GM21717 (cell line): ENCODE measurements around the gene TP63.

Source experiments
- ATAC-seq: cut with Tn5 transposase; IDR thresholded peaks from one replicate; pipeline ENCODE4 v1.9.1; 2021; ENCODE audit warnings: mild to moderate bottlenecking, moderate library complexity; ENCODE audit not compliant: unreplicated experiment

The TP63 gene

DNA sequence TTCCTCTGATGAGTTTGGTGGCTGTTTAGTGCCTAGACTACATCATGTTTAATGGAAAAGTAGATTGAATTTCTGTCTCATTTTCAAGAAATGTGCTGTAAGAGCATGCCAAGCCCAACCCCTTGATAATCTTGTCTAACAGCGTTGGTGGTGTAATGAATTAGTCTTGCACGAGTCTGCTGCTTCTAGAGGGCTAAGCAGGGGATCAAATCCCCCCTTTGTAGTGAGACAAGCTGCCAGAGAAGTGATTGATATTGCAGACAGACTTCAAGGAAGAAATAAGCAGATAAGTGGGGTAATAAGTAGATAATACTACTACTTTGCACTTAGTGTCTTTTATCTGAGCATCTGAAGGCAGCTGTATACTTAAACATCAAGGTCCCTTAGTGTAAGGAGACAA is 141.4 kb downstream of the TP63 start:
- no peak for ATAC-seq

DNA sequence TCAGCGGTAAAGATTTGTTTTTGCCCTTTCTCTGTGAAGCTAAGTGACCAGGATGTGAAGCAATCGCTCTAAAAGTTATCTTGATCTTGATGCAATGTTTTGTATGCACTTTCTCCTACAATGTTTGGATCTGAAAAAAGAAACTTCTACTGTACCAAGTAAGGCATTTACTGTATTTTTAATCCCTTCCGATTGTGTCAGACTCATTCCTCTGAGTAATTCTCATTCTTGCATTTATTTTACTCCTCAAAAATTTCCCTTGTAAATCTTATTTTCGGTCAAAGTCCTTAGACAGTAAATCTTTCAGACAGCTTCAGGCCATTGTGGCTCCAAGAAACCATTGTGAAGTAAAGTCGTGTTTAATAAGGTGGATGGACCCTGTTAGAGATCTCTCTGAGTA is 141.9 kb downstream of the TP63 start:
- no peak for ATAC-seq

DNA sequence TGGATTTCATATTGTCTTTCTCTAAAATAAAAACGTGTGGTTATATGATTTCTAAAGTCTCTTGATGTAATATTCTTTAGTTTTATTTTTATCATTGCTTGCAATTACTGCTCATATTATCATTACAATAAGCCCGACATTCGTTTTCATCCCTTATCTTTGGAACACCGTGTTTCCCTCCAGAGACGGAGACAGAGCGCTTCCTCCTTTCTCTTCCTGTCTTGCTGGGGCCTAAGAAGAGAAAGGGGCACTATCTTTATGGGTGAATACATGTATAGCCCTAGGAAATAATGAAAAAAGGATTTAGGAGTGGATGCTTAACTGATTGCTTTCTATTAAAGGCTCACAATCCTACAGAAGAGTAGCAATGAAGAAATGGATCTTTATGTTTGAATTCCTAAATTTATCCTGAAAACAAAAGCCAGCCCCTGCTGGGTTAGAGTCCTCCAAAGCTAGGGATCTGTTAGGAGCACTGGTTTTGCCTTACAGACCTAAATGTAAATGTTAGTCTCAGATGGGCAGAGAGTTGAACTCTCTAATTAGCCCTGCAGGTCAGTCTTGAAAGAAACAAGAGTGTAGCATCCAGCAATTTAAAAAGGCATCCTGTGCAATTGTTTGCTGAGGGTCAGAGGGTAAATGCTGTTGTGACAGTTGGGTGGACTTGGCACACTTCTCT is 145.1 kb downstream of the TP63 start:
- ATAC-seq = no peak

DNA sequence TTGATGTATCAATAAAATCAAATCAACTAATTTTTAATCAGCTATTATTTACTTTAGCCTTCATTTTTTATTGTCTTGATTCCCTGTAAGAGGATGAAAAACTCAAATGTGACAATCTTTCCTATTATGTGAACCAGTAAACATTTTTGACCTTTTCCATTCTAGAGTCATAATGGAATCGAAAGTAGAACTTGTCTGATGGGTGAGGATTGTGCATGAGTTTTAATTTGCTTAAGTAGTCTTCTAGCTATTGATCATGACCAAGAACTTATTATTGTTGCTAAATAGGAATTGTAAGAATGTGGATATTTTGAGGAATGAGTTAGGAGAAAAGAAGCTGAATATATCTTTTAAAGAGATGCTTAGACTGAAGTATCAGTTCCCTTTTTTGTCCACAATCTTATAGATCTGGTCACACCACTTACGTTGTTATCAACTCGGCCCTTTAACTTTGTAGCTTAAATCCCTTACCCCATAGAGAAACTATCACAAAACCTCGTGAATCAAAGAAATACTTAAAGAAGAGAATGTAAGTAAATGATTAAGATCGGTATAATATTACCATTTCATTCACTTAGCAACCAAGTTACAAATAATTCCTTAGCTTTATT is 147.3 kb downstream of the TP63 start:
- peak; percentile 72 for ATAC-seq

DNA sequence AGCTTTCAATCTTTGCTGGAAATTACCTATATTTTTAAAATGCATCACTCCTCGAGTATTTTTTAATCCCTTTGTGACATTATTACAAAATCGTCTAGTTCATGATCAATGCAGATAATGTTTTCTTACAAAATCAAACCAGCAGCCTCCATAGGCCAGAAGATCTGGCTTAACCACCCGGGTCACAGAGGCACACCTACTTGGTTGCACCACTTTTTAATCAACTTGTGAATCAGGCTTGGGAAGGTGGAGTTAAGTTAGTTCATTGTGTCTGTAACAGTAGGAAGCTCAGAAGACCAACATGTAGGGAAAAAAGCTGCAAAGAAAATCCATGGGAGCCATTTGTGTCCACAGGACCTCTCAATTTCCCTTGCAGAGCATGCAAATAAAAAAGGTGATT is 148.0 kb downstream of the TP63 start:
- ATAC-seq = no peak

DNA sequence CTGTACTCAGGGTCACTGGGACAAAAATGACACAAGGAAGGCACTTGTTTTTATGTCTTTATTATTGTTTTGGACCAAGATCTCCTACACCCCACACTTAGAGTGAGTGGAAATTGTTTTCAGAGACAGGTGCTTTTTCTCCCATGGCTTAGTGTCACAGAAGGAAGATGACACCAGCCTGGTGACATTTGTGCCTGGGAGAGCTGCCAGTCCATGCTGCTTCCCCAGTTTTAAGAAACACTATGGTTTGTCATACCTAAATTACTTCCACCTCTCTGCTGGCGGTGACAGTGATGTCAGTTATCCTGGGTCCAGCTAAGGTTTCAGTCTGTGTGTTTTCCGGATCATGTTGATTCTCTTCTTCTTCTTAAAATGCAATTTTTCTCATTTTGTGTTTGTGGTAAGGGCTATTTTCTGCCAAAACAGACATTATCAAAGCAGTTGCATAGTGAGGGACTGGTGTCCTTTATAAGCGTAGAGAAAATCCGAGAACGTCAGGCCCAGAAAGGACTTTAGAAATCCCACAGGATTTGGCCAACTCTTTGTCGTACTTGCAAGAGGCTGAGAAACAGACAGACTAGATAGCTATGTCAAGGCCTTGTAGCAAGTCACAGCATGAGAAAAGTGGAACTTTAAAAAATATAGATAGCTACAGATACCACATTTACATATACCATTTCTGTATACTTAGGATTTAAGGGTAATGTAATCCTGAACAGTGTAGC is 149.5 kb downstream of the TP63 start:
- ATAC-seq = no peak

DNA sequence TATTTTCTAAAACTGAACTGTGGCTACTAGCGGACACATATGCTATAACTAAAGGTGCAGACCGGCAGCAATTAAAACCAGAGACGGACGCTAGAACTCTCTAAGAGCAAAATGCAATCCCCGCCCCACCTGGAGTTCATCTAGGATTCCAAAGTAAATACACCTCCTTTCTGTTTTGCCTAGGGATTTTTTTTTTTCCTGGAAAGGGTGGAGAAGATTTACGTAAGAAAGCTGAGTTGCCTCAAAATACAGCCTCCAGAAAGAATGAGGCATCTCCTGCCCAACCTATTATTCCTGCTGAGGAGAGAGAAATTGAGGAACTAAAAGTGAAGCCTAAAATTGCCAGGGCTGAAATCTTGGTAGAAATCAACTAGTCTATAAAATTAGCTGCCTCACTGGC is 150.2 kb downstream of the TP63 start:
- ATAC-seq = no peak

DNA sequence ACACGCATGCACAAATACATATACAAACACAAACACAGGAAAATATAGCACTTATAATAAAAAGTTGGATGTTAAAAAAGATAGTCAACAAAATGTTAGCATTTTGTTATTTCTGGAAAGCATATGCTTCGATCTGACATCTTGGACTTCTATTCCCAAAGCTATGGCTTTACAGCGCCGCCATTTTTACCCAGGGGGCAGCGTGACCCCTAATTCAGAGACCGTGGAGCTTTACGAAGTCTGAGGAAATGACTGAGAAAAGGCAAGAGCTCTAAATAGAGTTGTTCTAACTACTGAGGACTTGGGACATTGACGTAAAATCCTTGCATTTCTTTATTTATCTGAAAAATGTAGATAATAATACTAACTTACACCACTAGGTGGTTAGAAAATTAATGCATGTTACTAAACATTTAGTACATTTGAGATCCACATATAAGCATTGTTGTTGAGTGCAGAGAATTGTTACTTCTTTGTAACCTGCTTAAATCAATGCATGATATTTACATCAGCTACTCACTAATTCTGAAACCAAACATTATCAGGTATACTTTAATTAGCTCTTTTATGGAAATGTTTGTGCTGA is 155.4 kb downstream of the TP63 start:
- ATAC-seq = no peak

DNA sequence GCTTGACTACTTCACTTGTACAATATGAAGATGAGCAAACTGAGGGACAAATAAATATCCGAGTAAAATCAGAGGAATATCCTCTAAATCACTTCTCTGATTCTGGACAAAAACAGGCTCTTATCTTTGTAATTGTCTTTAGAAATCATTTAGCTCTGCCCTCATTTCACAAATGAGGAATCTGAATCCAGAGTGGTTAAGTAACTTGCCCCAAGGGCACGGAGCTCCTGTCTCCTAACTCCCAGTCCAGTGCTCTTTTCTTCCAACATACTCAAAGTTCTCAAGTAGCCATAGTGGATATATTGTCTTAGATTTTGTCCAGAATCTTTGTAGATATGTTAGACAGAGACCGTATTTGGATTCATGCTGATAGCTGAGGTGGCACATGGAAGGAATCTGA is 156.0 kb downstream of the TP63 start:
- no peak for ATAC-seq

DNA sequence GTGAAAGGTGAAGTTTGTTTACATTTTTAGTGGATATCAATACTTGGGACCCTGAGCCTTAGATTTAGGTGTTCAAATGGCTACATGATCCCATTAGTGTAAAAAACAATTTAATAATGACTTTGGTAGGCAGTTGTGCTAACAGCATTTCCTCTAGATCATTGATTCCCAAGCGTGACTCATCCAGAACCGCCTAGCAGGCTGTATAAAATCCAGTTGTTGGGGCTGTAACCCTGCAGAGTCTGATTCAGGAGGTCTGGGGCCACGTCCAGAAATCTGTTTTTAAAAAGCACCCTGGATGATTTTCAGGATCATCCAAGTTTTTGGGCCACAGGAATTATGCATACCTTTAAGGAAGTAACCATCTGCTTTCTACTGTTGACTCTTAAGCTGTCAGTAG is 156.4 kb downstream of the TP63 start:
- no peak for ATAC-seq

DNA sequence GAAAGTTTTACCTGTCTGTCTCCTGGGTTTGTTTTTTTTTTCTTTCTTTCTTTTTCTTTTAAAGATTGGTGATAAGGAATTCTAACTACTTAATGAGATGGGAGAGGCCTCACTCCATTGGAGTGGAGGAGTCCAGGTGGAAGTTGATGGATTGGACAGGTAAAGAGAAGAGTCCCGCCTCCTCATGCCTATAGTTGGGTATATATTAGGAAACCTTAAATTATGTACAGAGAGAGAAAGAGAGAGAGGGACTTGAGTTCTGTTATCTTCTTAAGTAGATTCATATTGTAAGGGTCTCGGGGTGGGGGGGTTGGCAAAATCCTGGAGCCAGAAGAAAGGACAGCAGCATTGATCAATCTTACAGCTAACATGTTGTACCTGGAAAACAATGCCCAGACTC is 158.2 kb downstream of the TP63 start:
- ATAC-seq = no peak

DNA sequence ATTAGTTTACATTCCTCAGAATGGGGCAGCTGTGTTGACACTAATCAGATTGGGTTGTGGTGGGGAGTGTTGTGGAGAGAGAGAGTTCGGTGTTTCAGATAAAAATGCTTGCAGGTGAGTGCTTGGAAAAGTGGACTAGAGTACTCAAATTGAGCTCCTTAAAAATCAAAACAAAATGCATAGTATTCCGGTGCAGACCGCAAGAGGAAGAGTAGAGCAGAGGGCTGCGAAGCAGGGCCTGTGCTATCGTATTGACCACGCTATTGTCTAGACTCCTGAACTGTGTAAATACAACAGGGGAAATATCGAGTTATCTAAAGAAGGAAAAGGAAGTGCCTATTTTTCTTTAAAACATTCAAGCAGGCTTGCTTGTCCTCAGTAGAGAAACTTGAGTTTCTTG is 159.5 kb downstream of the TP63 start:
- no peak for ATAC-seq

DNA sequence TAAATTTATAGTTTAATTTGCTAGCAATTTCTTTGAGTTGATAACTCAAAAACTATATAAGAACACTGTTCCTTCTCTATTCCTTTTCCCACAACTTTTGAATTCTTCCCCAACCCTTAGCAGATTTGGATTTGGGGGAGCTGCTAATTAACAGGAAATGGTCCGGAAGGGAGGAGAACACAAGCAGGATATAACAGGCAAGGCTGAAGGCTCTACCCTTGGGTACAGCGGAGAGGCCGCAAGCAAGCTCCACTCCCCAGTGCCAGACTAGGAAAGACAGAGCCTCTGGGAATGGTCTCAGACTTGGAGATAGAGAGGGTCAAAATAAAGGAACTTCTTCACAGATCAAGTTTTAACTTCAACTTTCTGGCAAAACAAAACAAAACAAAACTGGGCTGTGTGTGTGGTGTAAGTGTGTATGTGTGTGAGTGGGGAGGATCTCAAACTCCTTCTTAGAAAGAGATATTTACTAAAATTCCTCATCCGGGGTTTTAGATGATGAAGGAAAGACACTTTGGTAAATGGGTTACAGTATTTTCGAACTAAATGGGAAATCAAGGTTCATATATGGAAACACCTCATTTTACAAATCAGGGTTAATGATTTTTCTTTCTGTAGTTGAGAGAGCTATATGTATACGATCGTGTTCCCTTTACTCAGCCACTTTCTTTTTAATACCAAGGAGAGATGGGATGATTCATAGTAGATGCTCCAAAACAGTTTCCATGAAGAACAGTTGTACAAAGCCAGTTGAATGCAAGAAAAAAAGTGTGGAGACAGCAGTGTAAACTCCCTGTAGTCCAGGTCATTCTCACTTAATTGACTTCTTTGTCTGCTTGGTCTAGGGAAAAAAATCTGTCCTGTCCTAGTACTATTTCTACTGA is 161.1 kb downstream of the TP63 start:
- ATAC-seq = no peak

DNA sequence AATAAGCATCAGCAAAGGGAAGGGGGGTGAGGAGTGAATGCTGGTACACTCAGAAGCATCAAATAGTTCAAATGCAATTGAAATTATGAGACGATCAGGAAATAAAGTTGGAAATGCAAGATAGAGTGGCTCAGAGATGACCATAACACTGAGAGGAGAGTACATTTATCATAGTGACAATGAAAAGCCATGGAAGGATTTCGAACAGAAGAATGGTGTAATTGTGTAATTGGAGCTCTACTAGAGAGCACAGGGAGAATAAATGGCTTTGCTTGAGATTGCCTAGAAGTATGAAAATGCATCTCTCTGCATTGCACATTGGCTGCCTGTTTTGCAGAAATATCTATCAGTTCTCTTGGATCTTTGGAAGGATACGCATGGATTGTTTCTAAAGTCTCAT is 163.3 kb downstream of the TP63 start:
- ATAC-seq = no peak

DNA sequence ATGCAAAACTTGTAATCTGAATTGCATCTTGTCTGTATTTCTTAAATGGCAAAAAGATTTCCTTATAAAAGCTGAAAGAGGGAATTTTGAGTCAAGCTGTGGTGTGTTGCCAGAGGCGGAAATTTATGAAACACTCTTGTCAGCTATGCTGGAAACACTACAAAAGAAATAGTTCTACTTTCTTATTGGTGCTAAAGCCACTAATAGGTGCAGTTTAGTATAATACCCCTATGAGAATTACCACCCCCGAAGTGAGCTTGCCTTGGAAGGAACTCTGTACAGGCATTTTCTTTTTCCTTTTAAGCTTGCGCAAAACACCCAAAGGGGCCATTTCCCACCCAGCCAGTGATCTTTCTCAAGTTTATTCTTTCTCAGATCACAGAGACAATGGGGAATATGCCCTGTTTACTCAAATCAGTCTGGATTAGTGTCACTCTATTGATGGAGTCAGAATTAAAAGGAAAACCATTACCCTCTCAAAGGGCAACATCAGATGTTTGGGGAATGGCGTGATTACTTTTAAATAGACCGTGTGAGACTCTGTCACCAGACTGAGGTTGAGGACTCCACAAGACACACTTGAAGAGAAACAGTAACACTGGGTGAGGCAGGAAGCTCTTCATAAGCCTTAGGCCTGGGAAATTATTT is 166.0 kb downstream of the TP63 start:
- no peak for ATAC-seq

DNA sequence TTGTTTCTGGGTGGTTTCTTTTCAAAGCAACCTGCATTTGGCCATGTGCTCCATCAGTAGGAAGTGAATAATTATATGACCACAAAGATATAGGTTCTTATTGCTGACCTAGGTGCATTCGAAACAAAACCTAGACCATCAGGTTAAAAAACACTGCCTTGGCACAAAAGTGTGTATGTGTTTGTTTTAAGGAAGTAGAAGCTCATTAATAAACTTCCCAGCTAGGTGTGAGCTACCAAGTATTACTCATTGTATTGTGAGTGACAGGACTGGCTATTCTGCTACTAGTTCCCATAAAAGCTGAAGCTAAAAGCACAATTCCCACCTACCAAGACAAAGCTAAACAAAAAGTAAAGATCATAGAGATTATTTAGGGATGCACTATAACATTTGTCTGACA is 168.2 kb downstream of the TP63 start:
- no peak for ATAC-seq

DNA sequence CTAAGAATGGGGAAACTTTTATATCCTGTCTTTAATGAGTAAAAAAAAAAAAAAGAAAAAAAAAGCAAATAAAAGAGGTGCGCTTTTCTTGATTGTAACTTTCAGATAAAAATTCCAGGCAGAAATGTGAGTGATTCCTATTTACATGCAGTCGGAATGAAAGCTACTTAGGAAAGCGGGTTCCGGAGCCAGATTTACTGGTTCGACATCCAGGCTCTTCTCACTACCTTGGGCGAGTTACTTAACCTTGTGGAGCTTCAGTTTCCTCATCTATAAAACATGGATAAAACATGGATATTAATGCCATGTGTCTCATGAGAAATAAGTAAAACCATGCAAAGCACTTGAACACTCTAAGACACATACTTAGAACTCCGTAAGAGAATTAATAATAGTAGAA is 169.2 kb downstream of the TP63 start:
- ATAC-seq = no peak

DNA sequence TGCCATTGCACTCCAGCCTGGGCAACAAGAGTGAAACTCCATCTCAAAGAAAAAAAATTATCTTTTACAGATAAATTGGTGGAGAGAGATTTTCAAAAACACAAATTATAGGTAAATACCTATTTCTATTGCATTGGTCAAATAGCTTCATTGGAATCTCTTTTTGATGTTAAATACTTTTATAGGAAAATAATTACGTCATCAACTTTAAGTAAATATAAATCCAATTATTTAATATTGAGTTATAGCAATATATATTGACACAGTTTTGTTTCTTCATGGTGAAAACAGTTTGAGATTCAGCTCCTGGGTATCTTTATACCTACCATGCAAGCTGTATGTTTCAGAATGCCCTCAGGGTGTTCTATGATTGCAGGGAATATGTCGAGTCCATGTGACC is 172.1 kb downstream of the TP63 start:
- ATAC-seq = no peak

DNA sequence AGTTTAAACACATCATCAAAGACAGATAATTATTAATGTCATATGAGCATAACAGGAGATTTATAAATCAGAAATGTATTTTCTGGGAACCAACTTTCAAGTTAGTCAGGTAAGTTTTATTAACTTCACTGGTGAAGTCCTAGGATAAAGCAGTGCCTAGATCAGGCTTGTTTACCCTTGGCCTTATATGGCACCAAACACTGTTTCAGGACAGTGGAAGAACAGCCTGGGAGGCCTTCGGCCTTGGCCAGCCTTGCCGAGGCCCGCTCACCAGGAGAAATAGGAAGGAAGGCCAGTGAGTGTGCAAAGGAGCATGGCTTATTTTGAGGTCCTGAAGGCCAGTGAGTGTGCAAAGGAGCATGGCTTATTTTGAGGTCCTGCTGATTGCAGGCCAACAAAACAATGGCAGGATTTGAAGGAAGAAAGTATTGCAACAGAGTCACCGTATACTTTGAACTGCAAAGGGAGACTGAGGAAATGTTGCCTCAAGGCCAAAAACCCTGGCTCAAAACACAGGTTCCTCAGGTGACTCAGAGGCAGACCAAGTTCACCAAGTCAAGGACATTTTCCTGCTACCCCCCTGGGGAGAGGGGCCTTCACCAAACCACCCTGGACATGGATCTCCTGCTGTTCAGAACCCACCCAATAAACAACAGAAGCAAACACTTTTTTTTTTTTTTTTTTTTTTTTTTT is 174.3 kb downstream of the TP63 start:
- ATAC-seq = no peak
